ENCODE results near the gene CHTF8. TPM values are rescaled to one million over a fixed set of nuclear protein-coding genes. Genes with fewer than 3 reads are reported as not detected.

The CHTF8 gene
- total RNA-seq, 6 donors from 2014 or later: 33.5 to 103 (median 70.6) TPM

GRCh38 chr16:69171325-69172084, 39.1 kb upstream of the CHTF8 start:
- Histone ChIP-seq H3K9me3 (no peaks in the 10 kb centered on the region), H3K36me3 (peaks cover 0 to 26% (median 6%) of the 10 kb centered on the region in 4 donors), H3K4me3 (no peak overlapping the region), H3K27me3 (no peaks in the 10 kb centered on the region), H3K4me1 (peaks cover 14 to 40% (median 29%) of the 10 kb centered on the region in 4 donors), H3K27ac (peak overlapping the region; percentile 53 to 74 (median 69))
- ATAC-seq (ENCODE audit: low FRiP score in 2 of 2) (peak in 1 of 2 donors; percentile 26), DNase-seq (no peak)
- WGBS, 2 donors: 44 to 57% methylated on average over 6 of the region's 6 CpGs
- TF ChIP-seq POLR2A (IDR thresholded peaks at IDR 0.05) (no peak), POLR2AphosphoS5 (IDR thresholded peaks at IDR 0.05) (no peak), EP300 (IDR thresholded peaks at IDR 0.05) (no peak)
- TF ChIP-seq, protein P1, sequence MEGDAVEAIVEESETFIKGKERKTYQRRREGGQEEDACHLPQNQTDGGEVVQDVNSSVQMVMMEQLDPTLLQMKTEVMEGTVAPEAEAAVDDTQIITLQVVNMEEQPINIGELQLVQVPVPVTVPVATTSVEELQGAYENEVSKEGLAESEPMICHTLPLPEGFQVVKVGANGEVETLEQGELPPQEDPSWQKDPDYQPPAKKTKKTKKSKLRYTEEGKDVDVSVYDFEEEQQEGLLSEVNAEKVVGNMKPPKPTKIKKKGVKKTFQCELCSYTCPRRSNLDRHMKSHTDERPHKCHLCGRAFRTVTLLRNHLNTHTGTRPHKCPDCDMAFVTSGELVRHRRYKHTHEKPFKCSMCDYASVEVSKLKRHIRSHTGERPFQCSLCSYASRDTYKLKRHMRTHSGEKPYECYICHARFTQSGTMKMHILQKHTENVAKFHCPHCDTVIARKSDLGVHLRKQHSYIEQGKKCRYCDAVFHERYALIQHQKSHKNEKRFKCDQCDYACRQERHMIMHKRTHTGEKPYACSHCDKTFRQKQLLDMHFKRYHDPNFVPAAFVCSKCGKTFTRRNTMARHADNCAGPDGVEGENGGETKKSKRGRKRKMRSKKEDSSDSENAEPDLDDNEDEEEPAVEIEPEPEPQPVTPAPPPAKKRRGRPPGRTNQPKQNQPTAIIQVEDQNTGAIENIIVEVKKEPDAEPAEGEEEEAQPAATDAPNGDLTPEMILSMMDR (IDR thresholded peaks at IDR 0.05): no peak

GRCh38 chr16:69169607-69170352, 37.4 kb upstream of the CHTF8 start:
- no peaks in the 10 kb centered on the region for H3K9me3 ChIP-seq
- H3K36me3 ChIP-seq: peaks cover 0 to 43% (median 9%) of the 10 kb centered on the region in 4 donors
- H3K4me1 ChIP-seq: peaks cover 21 to 46% (median 37%) of the 10 kb centered on the region in 4 donors
- TF ChIP-seq EP300 (IDR thresholded peaks at IDR 0.05) (no peak), POLR2A (IDR thresholded peaks at IDR 0.05) (no peak), POLR2AphosphoS5 (IDR thresholded peaks at IDR 0.05) (no peak)
- TF ChIP-seq, protein P1 (IDR thresholded peaks at IDR 0.05): no peak
- DNase-seq (no peak), ATAC-seq (ENCODE audit: low FRiP score in 2 of 2) (no peak)
- no peak overlapping the region for H3K4me3 ChIP-seq
- WGBS, 2 donors: 76 to 85% methylated on average over 6 of the region's 6 CpGs
- no peaks in the 10 kb centered on the region for H3K27me3 ChIP-seq
- H3K27ac ChIP-seq: peak overlapping the region in 1 of 4 donors; percentile 69

- 92 to 98% methylated on average over 4 of the region's 4 CpGs for WGBS, 2 donors
- DNase-seq: no peak
- no peak overlapping the region for H3K27ac ChIP-seq
- no peaks in the 10 kb centered on the region for H3K27me3 ChIP-seq
- no peak for ATAC-seq (ENCODE audit: low FRiP score in 2 of 2)
- H3K4me1 ChIP-seq: peaks cover 16 to 40% (median 32%) of the 10 kb centered on the region in 4 donors
- peaks cover 0 to 50% (median 10%) of the 10 kb centered on the region in 4 donors for H3K36me3 ChIP-seq
- no peaks in the 10 kb centered on the region for H3K9me3 ChIP-seq
- TF ChIP-seq EP300 (IDR thresholded peaks at IDR 0.05): no peak
- TF ChIP-seq, protein P1 (IDR thresholded peaks at IDR 0.05): no peak
- no peak for TF ChIP-seq POLR2AphosphoS5 (IDR thresholded peaks at IDR 0.05)
- no peak for TF ChIP-seq POLR2A (IDR thresholded peaks at IDR 0.05)
- no peak overlapping the region for H3K4me3 ChIP-seq
These were observed 36.7 kb upstream of the CHTF8 start for GRCh38 chr16:69169051-69169450.

DNA sequence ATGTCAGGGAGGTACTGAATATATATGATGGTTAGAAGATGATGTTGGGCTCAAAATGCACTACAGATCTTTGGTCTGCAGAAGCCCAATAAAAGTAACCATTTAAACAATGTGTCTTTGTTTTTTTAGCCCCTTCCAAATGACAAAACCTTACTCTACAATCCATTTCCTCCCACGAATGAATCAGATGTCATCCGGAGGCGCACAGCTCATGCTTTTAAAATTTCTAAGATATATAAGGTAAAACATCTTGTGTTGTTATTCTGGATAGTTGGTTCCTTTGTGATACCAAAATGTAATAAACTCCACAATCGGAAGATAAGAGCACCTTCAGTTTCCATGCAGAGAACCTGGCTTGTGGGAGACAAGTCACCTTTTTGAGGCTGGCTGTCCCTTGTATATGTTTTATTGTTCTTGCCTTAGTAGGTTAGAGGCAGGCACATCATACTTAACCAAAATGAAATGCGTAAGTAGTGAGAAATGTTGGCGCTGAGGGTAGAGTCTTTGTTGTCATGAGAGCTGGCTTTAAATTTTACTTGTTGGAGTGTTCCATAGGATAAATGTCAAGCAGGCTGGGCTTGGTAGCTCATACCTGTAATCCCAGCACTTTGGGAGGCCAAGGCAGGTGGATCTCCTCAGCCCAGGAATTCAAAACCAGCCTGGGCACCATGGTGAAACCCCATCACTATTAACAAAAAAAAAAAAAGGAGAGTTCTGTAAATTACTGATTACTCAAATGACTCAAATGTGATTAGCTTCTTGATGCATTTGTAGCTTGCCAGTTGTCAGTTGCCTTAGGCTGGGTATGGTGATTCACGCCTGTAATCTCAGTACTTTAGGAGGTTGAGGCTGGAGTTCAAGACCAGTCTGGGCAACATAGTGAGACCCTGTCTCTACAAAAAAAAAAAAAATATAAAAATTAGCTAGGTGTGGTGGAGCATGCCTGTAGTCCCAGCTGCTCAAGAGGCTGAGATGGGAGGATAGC, 34.9 kb upstream of the CHTF8 start:
- H3K4me3 ChIP-seq: no peak overlapping the region
- H3K36me3 ChIP-seq: peaks cover 3 to 68% (median 10%) of the 10 kb centered on the region in 4 donors
- H3K4me1 ChIP-seq: peaks cover 8 to 26% (median 22%) of the 10 kb centered on the region in 4 donors
- TF ChIP-seq POLR2AphosphoS5 (IDR thresholded peaks at IDR 0.05) (no peak), POLR2A (IDR thresholded peaks at IDR 0.05) (no peak), EP300 (IDR thresholded peaks at IDR 0.05) (no peak)
- TF ChIP-seq, protein P1 (IDR thresholded peaks at IDR 0.05): no peak
- no peaks in the 10 kb centered on the region for H3K9me3 ChIP-seq
- ATAC-seq (ENCODE audit: low FRiP score in 2 of 2): no peak
- H3K27ac ChIP-seq: no peak overlapping the region
- 93% methylated on average over 7 of the region's 7 CpGs for WGBS, 2 donors
- DNase-seq: no peak
- no peaks in the 10 kb centered on the region for H3K27me3 ChIP-seq

Measured in upper lobe of left lung (tissue), 6 donors.